ENCODE results near the gene SLC26A1. TPM values are rescaled to one million over a fixed set of nuclear protein-coding genes. Genes with fewer than 3 reads are reported as not detected.

SLC26A1 gene
- total and polyA plus RNA-seq, 7 donors = 1.1 TPM; not detected in 6

DNA sequence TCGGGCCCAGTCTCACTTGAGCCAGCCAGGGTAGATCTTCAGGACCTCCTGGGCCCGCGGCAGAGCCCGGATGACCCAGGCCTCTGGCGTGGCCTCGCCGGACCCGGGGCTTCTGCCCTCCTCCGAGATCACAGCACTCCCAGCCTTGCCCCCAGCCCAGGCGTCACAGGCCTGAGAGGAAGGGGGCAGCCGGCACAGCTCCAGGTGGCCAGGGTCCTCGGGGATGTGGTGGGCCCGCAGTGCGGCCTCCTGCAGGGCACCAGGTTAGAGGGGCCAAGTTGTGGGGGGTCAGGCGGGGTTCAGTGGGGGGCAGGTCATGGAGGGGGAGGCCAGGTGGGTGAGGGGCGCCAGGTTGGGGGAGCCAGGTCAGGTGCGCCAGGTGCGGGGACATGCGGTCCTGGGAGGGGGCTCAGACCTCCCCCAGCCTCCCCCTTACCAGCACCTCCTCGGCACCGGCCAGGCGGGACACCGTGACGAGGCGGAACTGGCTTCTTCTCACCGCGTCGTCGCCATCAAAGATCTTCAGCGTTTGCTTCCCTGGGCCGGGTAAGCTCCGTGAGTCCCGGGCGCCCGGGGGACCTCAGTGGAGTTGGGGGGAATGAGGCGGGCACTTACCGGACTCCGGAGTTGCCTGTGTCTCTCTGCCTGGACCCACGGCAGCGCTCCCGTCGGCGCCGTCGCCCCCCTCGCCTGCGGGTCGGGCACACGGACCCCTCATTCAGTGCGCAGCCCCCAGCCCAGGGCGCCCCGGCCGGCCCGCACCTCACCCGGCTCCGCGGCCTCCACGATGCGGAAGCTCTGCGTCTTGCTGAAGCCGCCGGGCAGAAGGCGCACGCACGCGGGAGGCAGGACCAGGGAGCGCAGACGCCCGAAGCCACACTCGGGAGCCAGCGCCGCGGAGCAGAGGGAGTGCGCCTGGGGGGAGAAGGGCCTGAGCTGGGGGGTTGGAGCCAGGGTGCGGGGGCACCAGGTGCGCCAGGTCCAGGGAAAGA, 25.8 kb downstream of the SLC26A1 start:
- Histone ChIP-seq H3K27ac (no peak overlapping the region), H3K4me3 (peak overlapping the region in 1 of 4 donors; percentile 17), H3K36me3 (peaks cover 0 to 18% (median under 1%) of the 10 kb centered on the region in 4 donors), H3K27me3 (peaks cover 0 to 17% (median 16%) of the 10 kb centered on the region in 3 donors), H3K4me1 (peaks cover 0 to 27% (median 25%) of the 10 kb centered on the region in 4 donors), H3K9me3 (no peaks in the 10 kb centered on the region)
- intact Hi-C loops (cut with DNase I) = no loop called here
- TF ChIP-seq EP300 (IDR thresholded peaks at IDR 0.05) (no peak), CTCF (IDR thresholded peaks at IDR 0.05) (no peak), POLR2A (IDR thresholded peaks at IDR 0.05) (no peak), POLR2AphosphoS5 (IDR thresholded peaks at IDR 0.05) (no peak)
- no peak for DNase-seq
- WGBS, 2 donors = 69 to 88% methylated on average over 76 of the region's 76 CpGs

GRCh38 chr4:966266-967112, 26.7 kb downstream of the SLC26A1 start:
- H3K9me3 ChIP-seq = no peaks in the 10 kb centered on the region
- H3K4me1 ChIP-seq = peaks cover 0 to 17% (median 15%) of the 10 kb centered on the region in 4 donors
- H3K4me3 ChIP-seq = no peak overlapping the region
- no peak overlapping the region for H3K27ac ChIP-seq
- intact Hi-C loops (cut with DNase I) = no loop called here
- 90 to 93% methylated on average over 48 of the region's 48 CpGs for WGBS, 2 donors
- peaks cover 0 to 17% (median 16%) of the 10 kb centered on the region in 3 donors for H3K27me3 ChIP-seq
- no peak for DNase-seq
- TF ChIP-seq CTCF (IDR thresholded peaks at IDR 0.05) = no peak
- TF ChIP-seq POLR2AphosphoS5 (IDR thresholded peaks at IDR 0.05) = no peak
- TF ChIP-seq POLR2A (IDR thresholded peaks at IDR 0.05) = no peak
- TF ChIP-seq EP300 (IDR thresholded peaks at IDR 0.05) = no peak
- peaks cover 0 to 27% (median 5%) of the 10 kb centered on the region in 4 donors for H3K36me3 ChIP-seq

GRCh38 chr4:965766-966134, 27.5 kb downstream of the SLC26A1 start:
- no peak overlapping the region for H3K27ac ChIP-seq
- no peaks in the 10 kb centered on the region for H3K9me3 ChIP-seq
- no peak overlapping the region for H3K4me3 ChIP-seq
- TF ChIP-seq CTCF (IDR thresholded peaks at IDR 0.05) (no peak), POLR2AphosphoS5 (IDR thresholded peaks at IDR 0.05) (no peak)
- intact Hi-C loops (cut with DNase I) = no loop called here
- WGBS, 2 donors = 90 to 96% methylated on average over 21 of the region's 21 CpGs
- H3K36me3 ChIP-seq = peaks cover 0 to 30% (median 5%) of the 10 kb centered on the region in 4 donors
- H3K4me1 ChIP-seq = peaks cover 0 to 12% (median 11%) of the 10 kb centered on the region in 4 donors
- H3K27me3 ChIP-seq = peaks cover 0 to 17% (median 16%) of the 10 kb centered on the region in 3 donors
- no peak for DNase-seq

DNA sequence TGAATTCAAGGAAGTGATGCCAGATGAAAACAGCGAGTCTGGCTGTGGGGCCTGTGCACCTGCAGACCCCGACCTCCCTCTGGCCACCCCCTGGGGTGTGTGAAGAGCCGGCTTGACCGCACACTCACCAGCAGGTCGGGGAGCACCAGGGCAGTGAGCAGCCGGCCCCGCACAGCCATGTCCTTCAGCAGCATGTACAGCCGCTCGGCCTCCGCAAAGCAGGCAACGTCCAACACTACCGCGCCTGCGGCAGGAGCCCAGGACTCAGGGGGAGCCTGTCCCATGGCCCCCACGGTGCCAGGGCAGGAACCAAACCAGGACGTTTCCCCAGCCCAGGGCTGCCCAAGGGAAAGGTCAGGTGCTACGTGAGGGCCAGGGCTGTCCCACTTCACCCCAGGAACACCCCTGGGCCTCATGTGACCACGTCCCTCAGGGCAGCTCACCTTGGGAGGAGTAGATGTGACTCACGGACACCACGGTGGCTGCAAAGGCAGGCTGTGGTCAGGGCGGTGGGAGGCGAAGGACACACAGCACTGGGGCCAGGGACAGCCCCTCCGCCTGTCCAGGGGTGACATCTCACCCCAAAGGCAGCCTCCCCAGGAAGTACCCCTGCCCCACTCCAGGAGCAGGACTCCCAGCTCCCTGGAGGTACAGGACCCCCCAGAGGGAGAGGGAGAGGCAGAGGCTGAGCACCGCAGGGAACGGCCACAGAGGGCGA, 28.0 kb downstream of the SLC26A1 start:
- Histone ChIP-seq H3K4me3 (no peak overlapping the region), H3K4me1 (peaks cover 0 to 12% (median 11%) of the 10 kb centered on the region in 4 donors), H3K27ac (no peak overlapping the region), H3K9me3 (no peaks in the 10 kb centered on the region), H3K36me3 (peaks cover 0 to 30% (median 5%) of the 10 kb centered on the region in 4 donors), H3K27me3 (peaks cover 0 to 17% (median 16%) of the 10 kb centered on the region in 3 donors)
- 93 to 95% methylated on average over 26 of the region's 26 CpGs for WGBS, 2 donors
- intact Hi-C loops (cut with DNase I) = no loop called here
- DNase-seq = no peak
- TF ChIP-seq POLR2A (IDR thresholded peaks at IDR 0.05) = no peak
- TF ChIP-seq CTCF (IDR thresholded peaks at IDR 0.05) = no peak
- no peak for TF ChIP-seq POLR2AphosphoS5 (IDR thresholded peaks at IDR 0.05)
- TF ChIP-seq EP300 (IDR thresholded peaks at IDR 0.05) = no peak
